Naive thymus-derived CD4-positive, alpha-beta T cell (primary cell): ENCODE measurements around the gene PAXX. TPM values are rescaled to one million over a fixed set of nuclear protein-coding genes. Genes with fewer than 3 reads are reported as not detected.

Experiments
- ATAC-seq: fragments of 150-1000 bp; cut with Tn5 transposase; 2 replicates; pipeline ENCODE4 v1.10.0; 2021; ENCODE audit warnings: mild to moderate bottlenecking, moderate library complexity
- CTCF ChIA-PET: fragments of 350-600 bp; sonication (Branson Sonifier 250); formaldehyde crosslinking; loops from one replicate; lab custom pipeline; 2021; ENCODE audit warnings: antibody characterized with exemption; lab: Charles Lee
- POLR2A ChIA-PET: fragments of 350-600 bp; sonication (Branson Sonifier 250); formaldehyde crosslinking; loops from one replicate; lab custom pipeline; 2021; ENCODE audit warnings: antibody characterized with exemption, inconsistent platforms; lab: Charles Lee
- DNase-seq, 9 donors: peaks; one replicate each; pipeline versions ENCODE4 v3.0.0 to v3.0.0-alpha.2; 2020 to 2022; ENCODE audit warnings: mixed read lengths in 1 of 9
- H3K27ac ChIP-seq: one replicate; pipeline ENCODE4 v1.7.0; 2013; ENCODE audit warnings: mild to moderate bottlenecking, low read depth, low read length, moderate library complexity
- H3K27me3 ChIP-seq, 2 donors: one replicate each; pipeline ENCODE4 v1.7.0; 2013; ENCODE audit warnings: low read length in 2 of 2, mild to moderate bottlenecking in 2 of 2, moderate library complexity in 2 of 2; ENCODE audit not compliant: control insufficient read depth in 2 of 2, insufficient read depth in 2 of 2
- H3K36me3 ChIP-seq, 3 experiments: 1 replicate in 2 of 3; 2 replicates in 1 of 3; pipeline ENCODE4 v1.7.0; 2013; ENCODE audit warnings: low read length in 3 of 3, mild to moderate bottlenecking in 3 of 3, moderate library complexity in 1 of 3; ENCODE audit not compliant: insufficient read depth in 3 of 3, control insufficient read depth in 2 of 3
- H3K4me1 ChIP-seq, 2 donors: one replicate each; pipeline ENCODE4 v1.7.0; 2013; ENCODE audit warnings: low read length in 2 of 2, mild to moderate bottlenecking in 2 of 2, moderate library complexity in 1 of 2; ENCODE audit not compliant: control insufficient read depth in 2 of 2, insufficient read depth in 2 of 2
- H3K4me3 ChIP-seq: 2 replicates; pipeline ENCODE4 v1.7.0; 2013; ENCODE audit warnings: mild to moderate bottlenecking, low read length
- H3K9me3 ChIP-seq, 3 experiments: 1 replicate in 2 of 3; 2 replicates in 1 of 3; pipeline ENCODE4 v1.7.0; 2013; ENCODE audit warnings: low read length in 3 of 3; ENCODE audit not compliant: control insufficient read depth in 2 of 3
- H3K27ac Mint-ChIP-seq, 9 donors: one replicate each; pipeline ENCODE4 v1.8.0; 2020 to 2022; ENCODE audit warnings: mixed read lengths in 9 of 9, mild to moderate bottlenecking in 8 of 9, moderate library complexity in 5 of 9, inconsistent platforms in 2 of 9
- H3K27me3 Mint-ChIP-seq, 5 donors: one replicate each; pipeline ENCODE4 v1.8.0; 2021 to 2022; ENCODE audit warnings: mixed read lengths in 5 of 5, mild to moderate bottlenecking in 1 of 5
- H3K36me3 Mint-ChIP-seq, 5 donors: one replicate each; pipeline ENCODE4 v1.8.0; 2020 to 2022; ENCODE audit warnings: mixed read lengths in 5 of 5, mild to moderate bottlenecking in 3 of 5, inconsistent platforms in 1 of 5
- H3K4me1 Mint-ChIP-seq, 7 donors: one replicate each; pipeline ENCODE4 v1.8.0; 2020 to 2022; ENCODE audit warnings: mixed read lengths in 7 of 7, mild to moderate bottlenecking in 3 of 7, inconsistent platforms in 1 of 7
- H3K4me3 Mint-ChIP-seq, 10 donors: one replicate each; pipeline ENCODE4 v1.8.0; 2020 to 2022; ENCODE audit warnings: mild to moderate bottlenecking in 10 of 10, mixed read lengths in 10 of 10, moderate library complexity in 6 of 10, inconsistent platforms in 2 of 10
- H3K9me3 Mint-ChIP-seq, 11 donors: one replicate each; pipeline ENCODE4 v1.8.0; 2020 to 2022; ENCODE audit warnings: mixed read lengths in 11 of 11, mild to moderate bottlenecking in 4 of 11, inconsistent platforms in 1 of 11, moderate library complexity in 1 of 11
- intact Hi-C, 2 donors: fragments of 100-400 bp; cut with micrococcal nuclease; formaldehyde crosslinking; loops; one replicate each; pipeline ENCODE4 v1.15.1; 2023
- polyA plus RNA-seq, 2 donors: library from polyadenylated mRNA; unstranded; fragments of 300-500 nt; fragmentation: Illumina TruSeq; gene quantifications; one replicate each; pipeline ENCODE4 v1.2.3, GENCODE V29; 2021
- total RNA-seq, 6 experiments: library from RNA in 5 of 6; stranded (reverse) in 5 of 6; gene quantifications; 1 replicate in 5 of 6; 2 replicates in 1 of 6; pipeline ENCODE4 v1.2.3 and lab custom pipeline; 2021 to 2026

Gene PAXX
- total and polyA plus RNA-seq, 7 experiments from 2014 or later: 49.3 to 78.2 (median 66.0) TPM

DNA sequence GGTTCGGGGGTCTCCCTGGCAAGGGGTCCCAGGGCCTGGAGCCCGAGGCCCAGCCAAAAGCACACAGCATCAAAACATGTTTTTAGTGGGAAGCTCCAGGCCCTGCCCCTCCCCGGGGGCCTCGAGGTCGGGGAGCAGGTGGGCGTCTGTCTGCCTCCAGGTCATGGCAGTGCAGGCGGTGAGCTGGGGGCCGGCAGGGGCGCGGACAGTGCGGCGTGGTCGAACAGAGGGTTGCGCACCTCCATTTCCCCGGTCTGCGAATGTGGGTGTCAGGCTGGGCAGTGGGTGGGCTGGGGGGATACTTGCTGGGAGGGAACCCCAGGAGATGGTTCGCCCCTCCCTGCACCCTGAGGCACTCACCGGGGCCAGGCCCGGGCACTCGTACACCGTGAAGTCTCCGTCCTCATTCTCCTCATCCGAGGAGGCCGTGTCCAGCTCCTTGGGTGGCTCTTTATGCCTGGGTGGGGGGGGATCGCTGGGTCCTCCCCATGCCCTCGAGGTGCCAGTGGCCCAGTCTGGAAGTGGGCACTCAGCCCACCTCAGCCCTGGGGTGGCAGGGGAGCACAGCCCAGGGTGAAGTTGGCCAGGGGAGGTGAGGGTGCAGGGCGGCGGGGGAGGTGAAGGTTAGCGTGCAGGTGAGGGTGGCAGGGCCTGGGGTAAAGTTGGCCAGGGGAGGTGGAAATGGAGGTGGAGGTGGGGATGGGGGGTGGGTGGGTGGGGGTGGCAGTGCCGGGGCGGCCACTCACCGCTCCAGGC is 47.6 kb downstream of the PAXX start:
- Histone ChIP-seq H3K9me3 (no peaks in the 10 kb centered on the region), H3K27ac (no peak overlapping the region), H3K4me1 (peaks cover 15 to 16% of the 10 kb centered on the region in 2 donors), H3K27me3 (peaks cover 0 to 8% of the 10 kb centered on the region in 2 donors), H3K4me3 (no peak overlapping the region), H3K36me3 (no peaks in the 10 kb centered on the region)
- no peaks in the 10 kb centered on the region for H3K36me3 Mint-ChIP-seq
- CTCF ChIA-PET: interaction anchor here (0.6 kb wide), 1 partner anchor 198 kb away, joined by 4 read pairs; no protein-coding TSS in a partner anchor
- intact Hi-C loops: no loop called here
- DNase-seq: no peak
- H3K4me3 Mint-ChIP-seq: no peak overlapping the region
- no peak overlapping the region for H3K27ac Mint-ChIP-seq
- no peaks in the 10 kb centered on the region for H3K9me3 Mint-ChIP-seq
- H3K27me3 Mint-ChIP-seq: peaks cover 2 to 14% (median 6%) of the 10 kb centered on the region in 5 donors
- POLR2A ChIA-PET: no interaction called here
- peaks cover 6 to 11% (median 8%) of the 10 kb centered on the region in 7 donors for H3K4me1 Mint-ChIP-seq
- no peak for ATAC-seq

DNA sequence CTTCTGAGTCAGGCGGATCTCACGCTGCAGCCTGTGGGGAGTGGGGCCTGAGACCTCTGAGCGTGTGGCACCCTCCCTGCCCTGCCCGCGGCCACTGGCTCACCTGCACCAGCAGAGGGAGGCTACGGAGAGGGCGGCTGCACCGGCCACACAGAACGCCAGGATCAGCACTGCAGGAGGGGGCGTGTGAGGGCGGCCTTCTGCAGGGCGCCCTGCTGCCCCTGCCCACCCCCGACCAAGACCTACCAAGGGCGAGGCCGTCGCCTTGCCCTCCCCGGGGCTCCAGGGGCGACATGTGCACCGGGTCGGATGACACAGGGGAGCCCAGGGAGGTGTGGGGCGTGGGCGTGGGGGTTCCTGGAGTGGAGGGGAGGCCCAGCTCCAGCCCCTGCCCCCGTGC is 48.3 kb downstream of the PAXX start:
- ChIA-PET POLR2A (no interaction called here), CTCF (no interaction called here)
- peaks cover 0 to 8% (median 6%) of the 10 kb centered on the region in 7 donors for H3K4me1 Mint-ChIP-seq
- Histone ChIP-seq H3K4me3 (no peak overlapping the region), H3K27me3 (peaks cover 0 to 8% of the 10 kb centered on the region in 2 donors), H3K4me1 (peaks cover 10 to 16% of the 10 kb centered on the region in 2 donors), H3K36me3 (no peaks in the 10 kb centered on the region), H3K27ac (no peak overlapping the region), H3K9me3 (no peaks in the 10 kb centered on the region)
- H3K9me3 Mint-ChIP-seq: no peaks in the 10 kb centered on the region
- H3K4me3 Mint-ChIP-seq: no peak overlapping the region
- ATAC-seq: no peak
- H3K27me3 Mint-ChIP-seq: peaks cover 5 to 19% (median 11%) of the 10 kb centered on the region in 5 donors
- H3K36me3 Mint-ChIP-seq: no peaks in the 10 kb centered on the region
- no peak for DNase-seq
- no peak overlapping the region for H3K27ac Mint-ChIP-seq
- intact Hi-C loops: no loop called here

DNA sequence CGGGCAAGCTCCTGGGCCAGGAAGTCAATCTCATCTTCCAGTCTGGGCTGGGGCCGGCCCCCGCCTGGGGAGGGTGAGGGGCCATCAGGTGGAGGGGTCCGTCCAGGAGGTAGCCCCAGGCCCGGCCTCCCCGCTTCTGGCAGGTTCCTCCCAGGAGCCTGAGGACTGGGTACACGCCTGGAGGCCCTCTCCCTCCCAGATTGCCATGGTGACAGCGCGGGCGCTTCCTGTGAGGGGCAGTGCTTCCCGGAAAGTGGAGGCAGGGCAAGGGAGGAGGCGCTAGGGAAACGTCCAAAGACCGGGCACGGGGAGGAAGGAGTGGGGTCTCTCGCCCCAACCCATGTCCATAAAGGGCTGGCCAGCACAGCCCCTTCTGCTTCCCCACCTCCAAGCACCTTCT is 48.9 kb downstream of the PAXX start:
- H3K9me3 Mint-ChIP-seq: no peaks in the 10 kb centered on the region
- H3K27ac Mint-ChIP-seq: no peak overlapping the region
- Histone ChIP-seq H3K27me3 (peaks cover 0 to 8% of the 10 kb centered on the region in 2 donors), H3K27ac (no peak overlapping the region), H3K4me3 (no peak overlapping the region), H3K9me3 (no peaks in the 10 kb centered on the region), H3K36me3 (no peaks in the 10 kb centered on the region), H3K4me1 (peaks cover 9 to 18% of the 10 kb centered on the region in 2 donors)
- DNase-seq (no peak), ATAC-seq (no peak)
- peaks cover 5 to 19% (median 11%) of the 10 kb centered on the region in 5 donors for H3K27me3 Mint-ChIP-seq
- CTCF ChIA-PET: no interaction called here
- no peaks in the 10 kb centered on the region for H3K36me3 Mint-ChIP-seq
- H3K4me1 Mint-ChIP-seq: peaks cover 0 to 8% (median 6%) of the 10 kb centered on the region in 7 donors
- H3K4me3 Mint-ChIP-seq: no peak overlapping the region
- POLR2A ChIA-PET: no interaction called here
- intact Hi-C loops: no loop called here

DNA sequence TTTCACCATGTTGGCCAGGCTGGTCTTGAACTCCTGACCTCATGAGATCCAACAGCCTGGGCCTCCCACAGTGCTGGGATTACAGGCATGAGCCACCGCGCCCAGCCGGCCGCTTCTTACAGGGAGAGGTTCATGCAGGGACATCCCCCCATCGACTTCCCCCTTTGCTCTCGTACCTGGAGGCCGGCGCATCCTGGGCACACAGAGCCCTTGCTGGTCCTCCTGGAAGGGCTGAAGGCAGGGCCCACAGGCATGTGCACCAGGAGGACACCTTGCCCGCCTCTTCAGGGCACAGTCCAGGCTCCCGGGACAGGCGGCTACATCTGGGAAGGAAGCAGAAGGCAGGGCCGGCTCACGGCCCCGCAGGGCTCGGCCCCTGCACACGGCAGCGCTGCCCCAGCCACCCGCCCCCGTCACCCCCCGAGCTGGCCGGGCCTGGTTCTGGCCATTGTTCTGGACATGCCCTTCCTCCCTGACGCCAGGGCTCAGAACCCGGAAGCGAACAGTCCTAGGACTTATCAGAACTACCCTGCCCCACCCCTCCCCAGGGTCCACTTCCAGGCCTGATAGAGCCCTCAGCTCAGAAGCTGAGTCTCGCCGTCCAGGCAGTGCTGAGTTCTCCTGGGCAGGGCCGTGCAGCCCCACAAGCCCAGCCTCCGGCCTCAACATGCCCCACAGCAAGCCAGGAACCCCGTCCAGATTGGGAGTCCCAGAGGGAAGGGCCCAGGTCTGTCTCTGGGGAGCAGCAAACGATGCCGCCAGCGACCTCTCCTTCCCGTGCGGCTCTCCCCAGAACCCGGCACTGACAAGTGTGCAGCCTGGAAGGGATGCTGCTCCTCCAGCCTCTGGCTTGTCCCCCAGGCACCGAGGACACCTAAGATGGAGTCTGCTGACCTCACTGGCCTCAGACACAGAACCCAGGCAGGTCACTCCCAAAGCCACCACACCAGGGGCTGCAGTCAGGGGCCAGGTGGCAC is 50.8 kb downstream of the PAXX start:
- no peaks in the 10 kb centered on the region for H3K9me3 Mint-ChIP-seq
- H3K36me3 ChIP-seq: no peaks in the 10 kb centered on the region
- no peaks in the 10 kb centered on the region for H3K36me3 Mint-ChIP-seq
- ATAC-seq: no peak
- POLR2A ChIA-PET: interaction anchor here (0.7 kb wide), 1 partner anchor 32 kb away, joined by 3 read pairs; no protein-coding TSS in a partner anchor
- H3K27me3 ChIP-seq: peaks cover 7 to 20% of the 10 kb centered on the region in 2 donors
- CTCF ChIA-PET: interaction anchor here (0.6 kb wide), 1 partner anchor 13 kb away, joined by 3 read pairs; no protein-coding TSS in a partner anchor
- peaks cover 0 to 11% (median 9%) of the 10 kb centered on the region in 7 donors for H3K4me1 Mint-ChIP-seq
- no peak overlapping the region for H3K27ac ChIP-seq
- H3K4me1 ChIP-seq: peaks cover 9 to 25% of the 10 kb centered on the region in 2 donors
- H3K4me3 Mint-ChIP-seq: peak overlapping the region in 1 of 10 donors; percentile 14
- no peak overlapping the region for H3K4me3 ChIP-seq
- intact Hi-C loops: no loop called here
- DNase-seq: no peak
- peaks cover 7 to 31% (median 25%) of the 10 kb centered on the region in 5 donors for H3K27me3 Mint-ChIP-seq
- no peak overlapping the region for H3K27ac Mint-ChIP-seq
- H3K9me3 ChIP-seq: no peaks in the 10 kb centered on the region

Other genes starting within 250 kb of the PAXX start
Only the 30 nearest of the 39 such genes appear.
- 10 to 100 TPM; 27.2 to 54.9 (median 36.2) TPM for gene TMEM141, start 201.1 kb upstream of the PAXX start, total RNA-seq
- 10 to 100 TPM; 28.2 to 30.6 TPM for gene TMEM141, start 201.1 kb upstream of the PAXX start, polyA plus RNA-seq
- 1 to 10 TPM in 4 of 5 experiments, under 1 TPM in 1; 0.36 to 6.6 (median 3.0) TPM for gene CCDC183, start 196.1 kb upstream of the PAXX start, total RNA-seq
- under 1 TPM; 0.35 to 0.62 TPM for gene CCDC183, start 196.1 kb upstream of the PAXX start, polyA plus RNA-seq
- 100 to 1,000 TPM in 1 of 5 experiments, 10 to 100 TPM in 4; 59.6 to 100 (median 60.9) TPM for gene RABL6, start 184.5 kb upstream of the PAXX start, total RNA-seq
- 10 to 100 TPM in 1 of 2 donors, 1 to 10 TPM in 1; 9.4 to 17.4 TPM for gene RABL6, start 184.5 kb upstream of the PAXX start, polyA plus RNA-seq
- 1 to 10 TPM in 3 of 5 experiments, under 1 TPM in 2; 0.81 to 7.5 (median 1.8) TPM for gene AJM1, start 149.9 kb upstream of the PAXX start, total RNA-seq
- under 1 TPM in 1 of 2 donors, not detected in 1; 0.04 TPM for gene AJM1, start 149.9 kb upstream of the PAXX start, polyA plus RNA-seq
- 100 to 1,000 TPM in 1 of 5 experiments, 10 to 100 TPM in 4; 17.7 to 167 (median 27.7) TPM for gene PHPT1, start 143.0 kb upstream of the PAXX start, total RNA-seq
- 10 to 100 TPM; 57.0 to 75.7 TPM for gene PHPT1, start 143.0 kb upstream of the PAXX start, polyA plus RNA-seq
- gene MAMDC4, start 140.1 kb upstream of the PAXX start, total RNA-seq: 10 to 100 TPM in 1 of 5 experiments, 1 to 10 TPM in 4; 3.7 to 27.7 (median 6.1) TPM
- gene MAMDC4, start 140.1 kb upstream of the PAXX start, polyA plus RNA-seq: under 1 TPM in 1 of 2 donors, not detected in 1; 0.22 TPM
- 100 to 1,000 TPM; 224 to 369 (median 283) TPM for gene EDF1, start 126.1 kb upstream of the PAXX start, total RNA-seq
- 100 to 1,000 TPM; 337 to 404 TPM for gene EDF1, start 126.1 kb upstream of the PAXX start, polyA plus RNA-seq
- gene TRAF2, start 105.9 kb upstream of the PAXX start, total RNA-seq: 10 to 100 TPM; 14.6 to 72.8 (median 29.6) TPM
- gene TRAF2, start 105.9 kb upstream of the PAXX start, polyA plus RNA-seq: 10 to 100 TPM; 11.9 to 29.1 TPM
- 100 to 1,000 TPM in 1 of 5 experiments, 10 to 100 TPM in 4; 54.3 to 105 (median 94.5) TPM for gene FBXW5, start 47.7 kb upstream of the PAXX start, total RNA-seq
- 100 to 1,000 TPM in 1 of 2 donors, 10 to 100 TPM in 1; 59.1 to 113 TPM for gene FBXW5, start 47.7 kb upstream of the PAXX start, polyA plus RNA-seq
- gene C8G, start 47.2 kb upstream of the PAXX start, total RNA-seq: 1 to 10 TPM in 3 of 5 experiments, under 1 TPM in 2; 0.77 to 3.6 (median 1.4) TPM
- gene C8G, start 47.2 kb upstream of the PAXX start, polyA plus RNA-seq: not detected
- gene LCN12, start 40.1 kb upstream of the PAXX start, total RNA-seq: 1 to 10 TPM in 4 of 5 experiments, under 1 TPM in 1; 0.89 to 4.9 (median 2.6) TPM
- not detected for gene LCN12, start 40.1 kb upstream of the PAXX start, polyA plus RNA-seq
- gene PTGDS, start 14.9 kb upstream of the PAXX start, total RNA-seq: 10 to 100 TPM in 1 of 5 experiments, 1 to 10 TPM in 3, under 1 TPM in 1; 0.97 to 68.7 (median 4.3) TPM
- gene PTGDS, start 14.9 kb upstream of the PAXX start, polyA plus RNA-seq: not detected
- 1 to 10 TPM in 1 of 5 experiments, under 1 TPM in 2, not detected in 2; 0.12 to 1.9 (median 0.13) TPM for gene LCNL1, start 9.4 kb upstream of the PAXX start, total RNA-seq
- gene LCNL1, start 9.4 kb upstream of the PAXX start, polyA plus RNA-seq: not detected
- gene CLIC3, start 4.1 kb downstream of the PAXX start, total RNA-seq: 10 to 100 TPM in 1 of 5 experiments, 1 to 10 TPM in 1, under 1 TPM in 2, not detected in 1; 0.46 to 13.0 (median 1.4) TPM
- gene CLIC3, start 4.1 kb downstream of the PAXX start, polyA plus RNA-seq: under 1 TPM; 0.31 to 0.77 TPM
- gene ABCA2, start 35.8 kb downstream of the PAXX start, total RNA-seq: 100 to 1,000 TPM in 1 of 5 experiments, 10 to 100 TPM in 4; 18.4 to 112 (median 26.7) TPM
- 1 to 10 TPM; 1.8 to 2.5 TPM for gene ABCA2, start 35.8 kb downstream of the PAXX start, polyA plus RNA-seq
- 1 to 10 TPM in 1 of 5 experiments, under 1 TPM in 3, not detected in 1; 0.27 to 4.6 (median 0.50) TPM for gene FUT7, start 39.7 kb downstream of the PAXX start, total RNA-seq
- under 1 TPM; 0.06 to 0.25 TPM for gene FUT7, start 39.7 kb downstream of the PAXX start, polyA plus RNA-seq
- gene NPDC1, start 53.8 kb downstream of the PAXX start, total RNA-seq: 10 to 100 TPM in 2 of 5 experiments, 1 to 10 TPM in 3; 2.3 to 37.5 (median 7.4) TPM
- 1 to 10 TPM in 1 of 2 donors, under 1 TPM in 1; 0.36 to 1.2 TPM for gene NPDC1, start 53.8 kb downstream of the PAXX start, polyA plus RNA-seq
- not detected for gene ENTPD2, start 61.6 kb downstream of the PAXX start, total RNA-seq
- gene ENTPD2, start 61.6 kb downstream of the PAXX start, polyA plus RNA-seq: not detected
- gene SAPCD2, start 78.1 kb downstream of the PAXX start, total RNA-seq: 10 to 100 TPM in 1 of 5 experiments, 1 to 10 TPM in 1, under 1 TPM in 3; 0.16 to 22.1 (median 0.74) TPM
- under 1 TPM in 1 of 2 donors, not detected in 1; 0.18 TPM for gene SAPCD2, start 78.1 kb downstream of the PAXX start, polyA plus RNA-seq
- 10 to 100 TPM; 11.6 to 27.6 (median 15.2) TPM for gene UAP1L1, start 85.1 kb downstream of the PAXX start, total RNA-seq
- gene UAP1L1, start 85.1 kb downstream of the PAXX start, polyA plus RNA-seq: 1 to 10 TPM in 1 of 2 donors, under 1 TPM in 1; 0.71 to 1.4 TPM
- gene MAN1B1, start 94.6 kb downstream of the PAXX start, total RNA-seq: 10 to 100 TPM; 57.3 to 74.2 (median 70.2) TPM
- gene MAN1B1, start 94.6 kb downstream of the PAXX start, polyA plus RNA-seq: 10 to 100 TPM; 36.0 to 51.2 TPM
- gene DPP7, start 122.3 kb downstream of the PAXX start, total RNA-seq: 100 to 1,000 TPM; 235 to 328 (median 298) TPM
- gene DPP7, start 122.3 kb downstream of the PAXX start, polyA plus RNA-seq: 100 to 1,000 TPM in 1 of 2 donors, 10 to 100 TPM in 1; 86.9 to 120 TPM
- not detected for gene GRIN1, start 146.7 kb downstream of the PAXX start, total RNA-seq
- not detected for gene GRIN1, start 146.7 kb downstream of the PAXX start, polyA plus RNA-seq
- gene LRRC26, start 177.6 kb downstream of the PAXX start, total RNA-seq: under 1 TPM in 1 of 5 experiments, not detected in 4; 0.42 TPM
- not detected for gene LRRC26, start 177.6 kb downstream of the PAXX start, polyA plus RNA-seq
- gene TMEM210, start 179.6 kb downstream of the PAXX start, total RNA-seq: not detected
- not detected for gene TMEM210, start 179.6 kb downstream of the PAXX start, polyA plus RNA-seq
- gene ANAPC2, start 196.1 kb downstream of the PAXX start, total RNA-seq: 100 to 1,000 TPM in 4 of 5 experiments, 10 to 100 TPM in 1; 77.3 to 147 (median 134) TPM
- gene ANAPC2, start 196.1 kb downstream of the PAXX start, polyA plus RNA-seq: 1 to 10 TPM; 7.4 to 7.8 TPM
- 10 to 100 TPM; 37.9 to 75.6 (median 46.8) TPM for gene SSNA1, start 196.3 kb downstream of the PAXX start, total RNA-seq
- gene SSNA1, start 196.3 kb downstream of the PAXX start, polyA plus RNA-seq: 100 to 1,000 TPM; 106 to 133 TPM
- 10 to 100 TPM in 1 of 5 experiments, 1 to 10 TPM in 4; 7.1 to 13.5 (median 8.5) TPM for gene TPRN, start 208.3 kb downstream of the PAXX start, total RNA-seq
- gene TPRN, start 208.3 kb downstream of the PAXX start, polyA plus RNA-seq: under 1 TPM; 0.35 to 0.54 TPM
- gene TMEM203, start 213.2 kb downstream of the PAXX start, total RNA-seq: 10 to 100 TPM; 22.6 to 43.2 (median 34.7) TPM
- gene TMEM203, start 213.2 kb downstream of the PAXX start, polyA plus RNA-seq: 100 to 1,000 TPM; 156 to 172 TPM
- 10 to 100 TPM; 32.2 to 42.0 (median 34.0) TPM for gene NDOR1, start 213.3 kb downstream of the PAXX start, total RNA-seq
- gene NDOR1, start 213.3 kb downstream of the PAXX start, polyA plus RNA-seq: 10 to 100 TPM in 1 of 2 donors, 1 to 10 TPM in 1; 4.5 to 10.3 TPM